Small intestine (tissue), 7 donors: ENCODE results near the gene TNFAIP1. TPM values are rescaled to one million over a fixed set of nuclear protein-coding genes. Genes with fewer than 3 reads are reported as not detected.

Source experiments
- DNase-seq, 2 donors: peaks; one replicate each; pipeline versions ENCODE4 v3.0.0 to v3.0.0-alpha.2; 2013
- FAIRE-seq: peaks from 2 replicates; lab custom pipeline; 2012; peaks lifted over from hg19 to GRCh38; lab: Jason Lieb, UNC
- H3K27ac ChIP-seq, 3 donors: one replicate each; pipeline ENCODE4 v1.5.1; 2013; ENCODE audit warnings: low read length in 2 of 3, mild to moderate bottlenecking in 2 of 3, control low read depth in 1 of 3, inconsistent platforms in 1 of 3, low read depth in 1 of 3, moderate library complexity in 1 of 3
- H3K27me3 ChIP-seq, 3 donors: one replicate each; pipeline ENCODE4 v1.6.1; 2013; ENCODE audit warnings: low read length in 3 of 3, inconsistent platforms in 1 of 3; ENCODE audit not compliant: control insufficient read depth in 3 of 3, insufficient read depth in 3 of 3
- H3K36me3 ChIP-seq, 3 donors: one replicate each; pipeline ENCODE4 v1.6.1; 2013; ENCODE audit warnings: low read length in 3 of 3, inconsistent platforms in 1 of 3, low read depth in 1 of 3, mild to moderate bottlenecking in 1 of 3, moderate library complexity in 1 of 3; ENCODE audit not compliant: control insufficient read depth in 3 of 3, insufficient read depth in 2 of 3
- H3K4me1 ChIP-seq, 3 donors: one replicate each; pipeline ENCODE4 v1.6.1; 2013; ENCODE audit warnings: low read length in 2 of 3, inconsistent platforms in 1 of 3, low read depth in 1 of 3, mild to moderate bottlenecking in 1 of 3, moderate library complexity in 1 of 3; ENCODE audit not compliant: control insufficient read depth in 3 of 3, insufficient read depth in 2 of 3
- H3K4me3 ChIP-seq, 3 donors: one replicate each; pipeline ENCODE4 v1.5.1; 2013; ENCODE audit warnings: low read length in 3 of 3, control low read depth in 1 of 3, inconsistent platforms in 1 of 3, low read depth in 1 of 3, mild to moderate bottlenecking in 1 of 3, moderate library complexity in 1 of 3
- H3K9me3 ChIP-seq, 2 donors: one replicate each; pipeline ENCODE4 v1.6.1; 2013; ENCODE audit warnings: low read depth in 1 of 2, low read length in 1 of 2; ENCODE audit not compliant: control insufficient read depth in 2 of 2, insufficient read depth in 1 of 2
- WGBS, 3 donors: extraction: QIAGEN DNeasy Blood & Tissue Kit; methylation state at CpG; one replicate each; pipeline ENCODE4 v1.1.7; 2013; 5-methylcytosine and 5-hydroxymethylcytosine counted together
- polyA plus RNA-seq, 4 donors: library from polyadenylated mRNA; stranded (reverse) in 3 of 4; unstranded in 1 of 4; fragments of 200-250 nt in 3 of 4; fragments of 120-200 nt in 1 of 4; gene quantifications; one replicate each; pipeline versions ENCODE4 v1.2.1 to v1.2.3, GENCODE V29; 2013
- donor health status: healthy with polysubstance abuse.
- donor health status: control.
- donor health status: control.
- donor health status: Bipolar disorder and iron deficiency.
- donor health status: healthy.

The TNFAIP1 gene
- polyA plus RNA-seq, 4 donors, result 16.1 to 30.6 (median 17.5) TPM

DNA sequence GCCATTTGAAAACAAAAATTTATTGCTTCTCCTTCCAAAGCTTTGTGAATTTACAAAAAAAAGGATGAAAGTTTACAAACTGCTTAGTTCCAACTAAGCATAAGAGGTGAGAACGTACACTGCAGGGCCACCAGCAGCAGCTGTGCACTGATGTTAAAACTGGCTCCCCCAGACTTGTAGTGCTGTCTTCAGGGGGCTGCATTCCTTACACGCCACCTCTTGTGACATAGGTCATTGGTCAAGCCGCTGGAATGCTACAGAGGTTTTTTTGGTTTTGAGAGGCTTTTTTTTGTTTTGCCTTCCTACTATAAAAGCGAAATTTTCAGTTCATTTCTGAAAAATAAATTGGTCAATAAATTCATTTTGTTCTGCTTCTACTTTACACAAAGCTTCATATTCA lies 7.2 kb upstream of the TNFAIP1 start:
- peaks cover 2 to 40% (median 7%) of the 10 kb centered on the region in 3 donors for H3K36me3 ChIP-seq
- H3K4me3 ChIP-seq, result no peak overlapping the region
- peaks cover 0 to 21% (median 3%) of the 10 kb centered on the region in 3 donors for H3K4me1 ChIP-seq
- no peak for FAIRE-seq
- no peaks in the 10 kb centered on the region for H3K9me3 ChIP-seq
- DNase-seq, result no peak
- WGBS, 3 donors, result 72 to 85% (median 74%) methylated on average over 4 of the region's 4 CpGs
- H3K27me3 ChIP-seq, result no peaks in the 10 kb centered on the region
- H3K27ac ChIP-seq, result no peak overlapping the region

DNA sequence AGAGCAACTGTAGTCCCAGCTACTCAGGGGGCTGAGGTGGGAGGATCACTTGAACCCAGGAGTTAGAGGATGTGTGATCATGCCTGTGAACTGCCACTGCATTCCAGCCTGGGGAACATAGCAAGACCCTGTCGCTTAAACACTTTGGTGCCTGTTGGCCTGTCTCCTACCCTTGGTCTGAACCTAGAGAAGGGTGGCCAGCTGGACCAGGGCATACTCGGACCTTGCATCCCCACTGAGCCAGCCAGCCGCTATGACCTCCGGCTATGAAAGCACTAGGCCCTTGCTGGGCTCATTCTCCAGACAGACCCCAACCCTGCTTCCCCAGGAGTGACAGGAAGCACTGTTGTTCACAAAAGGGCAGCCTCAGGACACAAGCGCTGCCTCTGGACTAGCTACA lies 4.9 kb upstream of the TNFAIP1 start:
- Histone ChIP-seq H3K36me3 (peaks cover 2 to 40% (median 7%) of the 10 kb centered on the region in 3 donors), H3K4me1 (peaks cover 0 to 9% (median 3%) of the 10 kb centered on the region in 3 donors), H3K27me3 (no peaks in the 10 kb centered on the region), H3K27ac (no peak overlapping the region), H3K9me3 (no peaks in the 10 kb centered on the region), H3K4me3 (no peak overlapping the region)
- WGBS, 3 donors, result 91 to 93% (median 93%) methylated on average over 5 of the region's 5 CpGs
- FAIRE-seq (no peak), DNase-seq (no peak)

DNA sequence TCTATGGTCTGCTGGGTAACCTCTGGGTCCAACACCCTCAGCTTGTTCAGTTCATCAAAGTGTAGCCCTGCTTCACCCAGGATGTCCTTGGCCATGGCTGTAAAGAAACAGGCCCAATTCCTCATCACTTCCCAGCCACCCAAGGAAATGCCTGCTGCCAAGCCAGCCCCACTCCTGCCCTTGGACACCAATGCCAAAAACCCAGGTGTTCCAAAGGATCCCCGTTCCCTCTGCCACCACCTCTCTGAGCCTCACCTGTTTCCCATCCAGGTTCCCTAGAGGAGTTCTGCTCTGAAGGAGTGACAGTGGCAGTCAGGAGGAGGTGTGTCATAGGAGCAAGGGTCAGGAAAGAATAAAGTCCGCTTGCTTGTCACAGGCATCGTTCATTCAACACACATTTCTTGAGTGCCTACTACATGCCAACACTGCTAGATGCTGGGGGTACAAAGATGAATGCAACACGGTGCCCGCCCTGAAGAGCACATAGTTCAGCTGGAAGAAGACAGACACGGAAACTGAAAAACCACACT lies 3.6 kb upstream of the TNFAIP1 start:
- Histone ChIP-seq H3K9me3 (no peaks in the 10 kb centered on the region), H3K4me3 (peak overlapping the region in 1 of 3 donors; percentile 41), H3K4me1 (peaks cover 7 to 12% (median 8%) of the 10 kb centered on the region in 3 donors), H3K27me3 (no peaks in the 10 kb centered on the region), H3K36me3 (peaks cover 2 to 36% (median 7%) of the 10 kb centered on the region in 3 donors), H3K27ac (peak overlapping the region in 2 of 3 donors; percentile 7 to 17)
- DNase-seq (peak; percentile 23 to 87), FAIRE-seq (no peak)
- 49 to 75% (median 50%) methylated on average over 6 of the region's 6 CpGs for WGBS, 3 donors

DNA sequence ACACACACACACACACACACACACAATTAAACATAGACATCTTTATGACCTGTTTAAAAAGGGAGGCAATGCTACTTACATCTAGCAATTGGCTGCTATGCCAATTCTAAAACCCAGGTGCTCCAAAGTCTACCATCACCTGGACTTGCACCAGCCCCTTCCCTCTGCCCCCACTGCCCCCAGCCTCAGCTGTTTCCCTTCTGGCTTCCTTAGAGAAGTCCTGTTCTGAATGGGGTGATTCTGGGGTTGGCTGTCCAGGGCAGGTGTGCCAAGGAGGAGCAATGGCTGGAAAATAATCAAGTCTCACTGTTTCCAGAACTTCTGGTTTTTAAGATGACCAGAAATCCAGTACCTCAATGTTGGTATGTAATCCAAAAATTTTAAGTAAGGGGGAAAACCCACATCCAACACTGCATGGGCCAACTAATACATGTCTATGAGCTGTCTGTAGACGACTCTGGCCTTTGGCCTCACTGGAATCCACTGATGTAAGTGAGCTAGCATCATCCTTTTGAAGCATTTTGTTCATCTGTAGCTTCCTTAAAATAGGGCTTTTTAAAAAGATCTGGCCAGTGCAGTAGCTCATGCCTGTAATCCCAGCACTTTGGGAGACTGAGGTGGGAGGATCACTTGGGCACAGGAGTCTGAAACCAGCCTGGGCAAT lies 2.3 kb upstream of the TNFAIP1 start:
- no peaks in the 10 kb centered on the region for H3K27me3 ChIP-seq
- FAIRE-seq, result no peak
- 48 to 63% (median 57%) methylated on average over 1 of the region's 1 CpG for WGBS, 3 donors
- H3K27ac ChIP-seq, result peak overlapping the region in 1 of 3 donors; percentile 59
- H3K9me3 ChIP-seq, result no peaks in the 10 kb centered on the region
- no peak for DNase-seq
- peaks cover 8 to 17% (median 10%) of the 10 kb centered on the region in 3 donors for H3K4me1 ChIP-seq
- H3K4me3 ChIP-seq, result no peak overlapping the region
- H3K36me3 ChIP-seq, result peaks cover 2 to 33% (median 7%) of the 10 kb centered on the region in 3 donors

DNA sequence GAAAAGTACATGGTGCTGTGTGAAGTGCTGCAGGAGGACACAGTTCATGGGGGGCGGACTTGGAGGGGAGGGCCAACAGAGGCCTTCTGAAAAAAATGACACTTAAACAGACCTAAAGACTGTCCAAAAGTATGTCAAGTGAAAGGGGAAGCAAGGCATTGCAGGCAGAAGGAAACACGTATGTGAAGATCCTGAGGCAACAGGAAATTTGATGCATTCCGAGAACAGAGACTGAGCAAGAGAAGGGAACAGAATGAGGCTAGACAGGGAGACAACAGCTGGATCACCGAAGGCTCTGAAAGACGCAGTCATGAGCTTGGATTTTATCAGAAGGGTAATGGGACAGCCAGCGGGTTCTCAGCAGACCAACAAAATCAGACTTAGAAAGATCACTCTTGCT lies 1.4 kb upstream of the TNFAIP1 start:
- Histone ChIP-seq H3K4me3 (peak overlapping the region in 2 of 3 donors; percentile 94 to 100), H3K27ac (no peak overlapping the region), H3K4me1 (peaks cover 8 to 17% (median 10%) of the 10 kb centered on the region in 3 donors), H3K27me3 (no peaks in the 10 kb centered on the region), H3K9me3 (no peaks in the 10 kb centered on the region), H3K36me3 (peaks cover under 1 to 37% (median 4%) of the 10 kb centered on the region in 3 donors)
- 55 to 65% (median 58%) methylated on average over 6 of the region's 6 CpGs for WGBS, 3 donors
- FAIRE-seq, result no peak
- DNase-seq, result no peak

DNA sequence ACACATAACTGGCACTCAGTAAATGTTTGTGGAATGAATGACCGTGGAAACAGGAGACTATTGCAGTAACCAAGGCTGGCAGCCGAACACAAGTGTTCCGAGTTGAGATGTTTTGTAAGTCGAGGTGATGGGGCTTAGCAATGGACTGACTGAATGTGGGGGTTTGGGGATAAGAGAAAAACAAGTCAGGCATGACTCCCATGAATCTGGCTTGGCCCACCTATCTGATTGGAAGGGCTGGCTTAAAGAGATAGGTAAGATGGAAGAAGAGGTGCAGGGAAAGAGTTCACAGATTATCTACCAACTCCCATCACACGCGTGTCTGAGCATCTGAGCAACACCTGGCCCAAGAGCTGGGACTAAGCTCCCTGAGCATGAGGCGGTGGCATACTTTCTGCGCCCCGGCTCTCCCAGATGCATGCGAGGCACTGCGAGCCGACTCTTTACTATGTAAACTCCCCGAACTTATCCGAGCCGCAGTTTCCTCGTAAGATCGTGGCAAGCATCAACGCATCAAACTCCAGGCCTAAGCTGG lies 828 bp upstream of the TNFAIP1 start:
- no peaks in the 10 kb centered on the region for H3K27me3 ChIP-seq
- peaks cover 0 to 37% (median 2%) of the 10 kb centered on the region in 3 donors for H3K36me3 ChIP-seq
- WGBS, 3 donors, result 7 to 11% (median 7%) methylated on average over 18 of the region's 18 CpGs
- no peaks in the 10 kb centered on the region for H3K9me3 ChIP-seq
- peak overlapping the region; percentile 60 to 100 (median 94) for H3K4me3 ChIP-seq
- FAIRE-seq (no peak), DNase-seq (no peak)
- H3K4me1 ChIP-seq, result peaks cover 8 to 17% (median 10%) of the 10 kb centered on the region in 3 donors
- peak overlapping the region; percentile 69 to 92 (median 84) for H3K27ac ChIP-seq

DNA sequence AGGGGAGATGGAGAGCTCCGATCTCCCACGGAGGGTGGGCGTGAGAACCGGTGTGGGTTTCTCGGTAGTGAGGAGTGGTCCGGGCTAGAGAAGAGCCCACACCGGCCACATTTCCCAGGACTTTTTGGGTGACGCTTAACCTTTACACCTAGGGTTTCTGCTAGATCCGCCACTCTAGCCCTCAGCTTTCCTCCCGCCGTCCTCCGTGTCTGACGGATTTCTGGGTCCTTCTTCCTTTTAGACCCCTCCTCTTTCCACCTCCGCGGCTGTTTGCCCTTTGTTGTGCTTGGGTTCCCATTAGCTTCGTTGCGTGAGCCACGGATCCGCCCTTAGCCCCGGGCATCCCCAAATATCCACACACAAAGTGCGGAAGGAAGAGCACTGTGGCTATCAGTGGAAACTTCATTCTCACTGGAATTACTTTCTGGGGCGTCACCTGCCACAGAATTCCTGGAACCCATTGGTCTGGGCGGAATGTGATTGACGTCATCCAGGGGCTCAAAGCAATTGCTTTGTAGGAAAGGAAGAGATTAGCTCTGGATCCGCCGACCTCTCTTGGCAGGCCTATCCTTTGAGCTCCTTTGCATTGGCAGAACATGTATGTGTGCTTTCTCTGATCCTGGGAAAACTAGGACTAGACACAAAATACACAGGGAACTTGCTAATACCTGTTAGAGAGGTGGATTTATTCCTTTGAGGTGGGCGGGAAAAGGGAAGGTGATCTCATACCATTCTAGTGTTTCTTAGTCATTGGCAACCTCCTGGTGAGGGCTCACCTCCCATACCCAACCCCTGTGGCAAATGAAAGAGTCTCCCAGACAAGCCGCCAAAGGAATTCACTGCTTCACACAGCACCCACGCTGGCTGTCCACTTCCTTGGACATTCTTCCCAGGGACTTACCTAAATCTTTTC lies 654 bp downstream of the TNFAIP1 start:
- Histone ChIP-seq H3K36me3 (peaks cover 1 to 41% (median 1%) of the 10 kb centered on the region in 3 donors), H3K27ac (peak overlapping the region; percentile 82 to 100 (median 93)), H3K4me1 (peaks cover 8 to 17% (median 10%) of the 10 kb centered on the region in 3 donors), H3K27me3 (no peaks in the 10 kb centered on the region), H3K4me3 (peak overlapping the region; percentile 82 to 100 (median 92)), H3K9me3 (no peaks in the 10 kb centered on the region)
- FAIRE-seq (no peak), DNase-seq (peak; percentile 76 to 93)
- WGBS, 3 donors, result 4 to 6% (median 6%) methylated on average over 29 of the region's 29 CpGs
